C4-2B (cell line): ENCODE results near the gene SEPTIN2.

Experiments used
- H3K27ac ChIP-seq: fragments of 450-650 bp; 2 replicates; pipeline ENCODE4 v1.5.1; 2017
- ZFX ChIP-seq: fragments of 450-650 bp; IDR thresholded peaks from 2 replicates; pipeline ENCODE4 v1.6.1; 2017
- TF ChIP-seq, protein P1 (sequence below): fragments of 450-650 bp; conservative IDR thresholded peaks from 2 replicates; pipeline ENCODE4 v1.5.1; 2017; ENCODE audit warnings: mild to moderate bottlenecking

SEPTIN2 gene

DNA sequence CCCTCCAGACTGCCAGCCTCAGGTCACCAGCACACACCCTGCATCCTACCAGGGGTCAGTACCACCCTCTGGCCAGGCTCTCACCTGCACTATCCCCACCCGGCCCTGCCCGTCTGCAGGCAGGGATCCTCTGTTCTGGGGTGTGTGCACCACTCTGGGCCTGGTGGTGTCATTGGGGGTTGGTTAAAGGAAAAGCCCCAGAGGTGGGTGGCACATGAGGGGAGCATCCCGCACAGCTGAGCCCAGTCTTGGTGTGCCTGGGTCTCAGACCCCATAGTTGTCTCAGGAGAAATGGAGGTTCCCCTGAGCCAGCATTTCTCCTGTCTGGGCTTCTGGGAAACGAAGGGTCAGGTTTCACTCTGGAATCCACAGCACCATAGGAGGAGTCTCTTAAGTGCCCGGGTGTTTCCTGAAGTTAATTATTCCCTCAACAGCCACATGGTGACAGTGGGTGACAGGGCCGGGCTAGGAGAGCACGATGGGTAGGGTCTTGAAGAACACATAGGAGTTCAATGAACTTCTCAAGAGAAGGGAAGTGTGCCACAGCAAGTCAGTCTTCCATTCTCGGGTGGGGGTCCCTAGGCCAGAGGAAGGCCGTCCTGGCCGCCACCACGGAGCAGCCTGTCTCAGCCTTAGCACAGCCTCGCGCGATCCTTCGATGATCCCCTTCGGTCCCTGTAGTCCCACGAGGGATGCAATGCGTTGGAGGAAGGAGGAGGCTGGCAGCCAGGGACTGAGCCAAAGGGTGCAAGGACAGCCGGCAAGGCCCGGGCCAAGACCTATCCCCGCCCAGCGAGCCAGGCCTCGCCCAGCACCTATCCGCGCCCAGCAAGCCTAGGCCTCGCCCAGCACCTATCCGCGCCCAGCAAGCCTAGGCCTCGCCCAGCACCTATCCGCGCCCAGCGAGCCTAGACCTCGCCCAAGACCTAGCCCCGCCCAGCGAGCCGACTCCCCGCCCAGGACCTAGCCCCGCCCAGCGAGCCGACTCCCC, 39.2 kb downstream of the SEPTIN2 start:
- no peak for TF ChIP-seq ZFX
- TF ChIP-seq, protein P1, sequence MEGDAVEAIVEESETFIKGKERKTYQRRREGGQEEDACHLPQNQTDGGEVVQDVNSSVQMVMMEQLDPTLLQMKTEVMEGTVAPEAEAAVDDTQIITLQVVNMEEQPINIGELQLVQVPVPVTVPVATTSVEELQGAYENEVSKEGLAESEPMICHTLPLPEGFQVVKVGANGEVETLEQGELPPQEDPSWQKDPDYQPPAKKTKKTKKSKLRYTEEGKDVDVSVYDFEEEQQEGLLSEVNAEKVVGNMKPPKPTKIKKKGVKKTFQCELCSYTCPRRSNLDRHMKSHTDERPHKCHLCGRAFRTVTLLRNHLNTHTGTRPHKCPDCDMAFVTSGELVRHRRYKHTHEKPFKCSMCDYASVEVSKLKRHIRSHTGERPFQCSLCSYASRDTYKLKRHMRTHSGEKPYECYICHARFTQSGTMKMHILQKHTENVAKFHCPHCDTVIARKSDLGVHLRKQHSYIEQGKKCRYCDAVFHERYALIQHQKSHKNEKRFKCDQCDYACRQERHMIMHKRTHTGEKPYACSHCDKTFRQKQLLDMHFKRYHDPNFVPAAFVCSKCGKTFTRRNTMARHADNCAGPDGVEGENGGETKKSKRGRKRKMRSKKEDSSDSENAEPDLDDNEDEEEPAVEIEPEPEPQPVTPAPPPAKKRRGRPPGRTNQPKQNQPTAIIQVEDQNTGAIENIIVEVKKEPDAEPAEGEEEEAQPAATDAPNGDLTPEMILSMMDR = no peak; the same call in 1 of the 2 replicates
- H3K27ac ChIP-seq = peak overlapping the region; percentile 79

DNA sequence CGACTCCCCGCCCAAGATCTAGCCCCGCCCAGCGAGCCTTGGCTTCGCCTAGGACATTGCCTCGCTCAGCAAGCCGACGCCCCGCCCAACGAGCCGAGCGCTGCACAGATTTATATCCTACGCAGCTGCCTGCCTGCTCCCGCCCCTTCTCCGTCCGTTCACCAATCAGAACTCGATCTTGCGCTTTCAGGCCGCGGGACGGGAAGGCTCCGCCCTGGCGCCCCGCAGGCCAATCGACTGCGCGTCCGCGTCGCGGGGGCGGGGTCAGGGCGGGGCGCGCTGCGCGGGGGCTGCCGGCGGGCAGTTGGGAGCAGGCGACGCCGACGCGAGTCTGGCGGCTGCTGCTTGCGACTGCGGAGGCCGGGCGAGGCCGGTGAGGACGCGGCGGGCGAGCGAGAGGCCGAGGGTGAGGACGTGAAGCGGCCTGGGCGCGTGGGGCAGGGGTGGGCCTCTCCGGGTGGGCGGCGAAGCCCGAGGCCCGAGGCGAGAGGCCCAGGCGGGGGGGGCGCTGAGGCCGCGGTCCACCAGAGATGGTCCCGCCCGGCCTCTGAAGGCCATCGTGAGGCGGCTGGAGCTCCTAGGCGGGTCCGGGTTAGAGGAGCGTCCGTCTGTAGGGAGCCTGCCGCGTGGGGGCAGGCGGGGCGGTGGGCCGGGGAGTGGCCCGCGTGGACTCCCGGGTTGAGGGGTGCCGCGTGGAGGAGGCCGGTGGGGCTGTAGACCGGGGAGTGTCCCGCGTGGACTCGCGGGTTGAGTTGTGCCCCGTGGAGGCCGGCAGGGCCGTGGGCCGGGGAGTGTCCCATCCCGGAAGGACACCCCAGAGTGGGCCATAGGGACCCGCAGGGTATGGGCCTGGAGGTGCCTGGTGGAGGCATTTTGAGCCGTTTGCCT, 40.5 kb downstream of the SEPTIN2 start, which contains the start of gene FARP2:
FARP2 (plus strand) TSS at position 303 of the 888 bp plus-strand sequence. CDS start 16,823 bp downstream, outside the sequence.
- TF ChIP-seq, protein P1 = no peak
- peak; percentile 85 for TF ChIP-seq ZFX
- peak within 1 kb of the TSS; percentile 87 for H3K27ac ChIP-seq

DNA sequence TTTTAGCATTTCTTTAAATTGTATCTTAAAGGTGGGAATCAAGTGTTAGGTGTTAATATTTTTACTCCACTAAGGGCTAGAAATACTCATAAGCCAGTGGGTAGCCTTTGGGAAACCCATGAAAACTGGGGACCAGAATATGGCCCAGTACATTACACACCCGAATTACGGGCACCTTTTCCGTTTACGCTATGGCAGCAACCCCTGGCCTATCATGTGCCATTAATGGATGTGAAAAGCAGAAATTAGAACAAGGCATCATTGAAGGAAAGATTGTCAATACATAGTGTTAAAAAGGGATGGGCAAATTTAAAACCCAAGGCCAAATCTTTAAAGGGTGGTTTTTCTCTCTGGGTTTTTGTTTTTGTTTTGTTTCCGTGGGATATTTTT, 41.1 kb downstream of the SEPTIN2 start:
- peak overlapping the region; percentile 87 for H3K27ac ChIP-seq
- no peak for TF ChIP-seq ZFX
- TF ChIP-seq, protein P1 = no peak

DNA sequence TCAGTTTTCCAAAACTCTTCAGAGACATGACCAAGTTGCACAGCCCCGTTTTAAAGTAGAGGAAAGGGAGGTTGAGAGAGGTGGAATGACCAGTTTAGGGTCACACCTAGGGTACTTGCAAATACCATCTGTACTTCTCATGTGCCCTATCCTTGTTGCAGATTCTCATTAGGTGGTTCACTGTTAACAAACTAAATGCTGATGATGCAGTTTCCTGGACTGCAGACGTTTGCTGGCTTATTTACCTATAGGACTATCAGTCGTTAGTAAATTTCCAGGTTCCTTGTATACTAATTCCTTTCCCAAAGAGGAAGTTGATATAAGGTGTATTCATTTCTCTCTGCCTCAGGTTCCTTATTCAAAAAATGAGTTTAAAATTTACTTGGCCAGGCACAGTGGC, 41.8 kb downstream of the SEPTIN2 start:
- no peak for TF ChIP-seq ZFX
- TF ChIP-seq, protein P1 = no peak
- H3K27ac ChIP-seq = peak overlapping the region; percentile 87

DNA sequence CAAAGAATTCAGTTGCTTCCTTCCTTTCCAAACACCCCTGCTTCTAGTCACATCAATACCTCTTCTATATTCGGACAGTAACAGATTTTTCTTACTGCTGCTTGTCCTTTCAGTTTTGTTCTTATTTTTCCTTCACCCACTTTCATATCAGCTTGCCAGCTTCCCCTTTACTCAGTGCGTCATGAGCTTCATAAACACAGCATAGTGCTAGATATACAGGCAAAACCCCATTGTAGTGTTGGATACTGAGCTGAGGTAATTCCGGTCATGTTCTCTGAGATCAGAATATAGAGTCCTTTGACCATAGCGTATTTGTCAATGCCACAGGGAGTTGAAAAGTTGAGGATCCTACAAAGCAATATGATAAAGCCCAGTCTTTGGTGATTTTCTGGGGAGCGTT, 42.7 kb downstream of the SEPTIN2 start:
- TF ChIP-seq, protein P1 = no peak
- no peak for TF ChIP-seq ZFX
- H3K27ac ChIP-seq = no peak overlapping the region

DNA sequence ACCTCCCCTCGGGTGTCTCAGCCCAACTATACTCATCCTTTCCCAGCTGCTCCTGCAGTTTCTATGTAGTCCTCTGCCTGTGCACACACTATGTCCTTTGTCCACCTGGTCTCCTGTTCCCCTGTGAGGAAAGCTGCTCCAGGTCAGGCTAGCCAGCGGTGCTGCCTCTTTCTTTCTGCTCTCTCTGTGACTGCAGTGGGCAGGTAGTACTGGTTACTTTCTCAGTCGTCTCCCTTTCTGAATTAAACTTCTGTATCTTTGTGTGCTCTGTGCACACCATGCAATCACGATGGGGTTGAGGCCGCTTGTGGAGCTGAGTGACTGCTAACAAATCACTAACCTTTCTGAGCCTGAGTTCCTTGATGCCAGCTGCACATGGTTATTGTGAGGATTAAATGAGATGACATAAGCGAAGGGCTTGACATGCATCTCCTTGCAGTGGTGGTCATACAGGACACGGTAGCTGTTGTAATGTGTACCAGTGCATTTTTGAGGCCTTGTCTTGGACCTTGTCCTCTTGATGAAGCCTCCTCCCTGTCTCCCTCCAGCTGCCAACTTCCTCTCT, 43.8 kb downstream of the SEPTIN2 start:
- no peak for TF ChIP-seq ZFX
- TF ChIP-seq, protein P1 = no peak
- no peak overlapping the region for H3K27ac ChIP-seq
